ENCODE measurements around the gene SEPTIN10.

Gene SEPTIN10

DNA sequence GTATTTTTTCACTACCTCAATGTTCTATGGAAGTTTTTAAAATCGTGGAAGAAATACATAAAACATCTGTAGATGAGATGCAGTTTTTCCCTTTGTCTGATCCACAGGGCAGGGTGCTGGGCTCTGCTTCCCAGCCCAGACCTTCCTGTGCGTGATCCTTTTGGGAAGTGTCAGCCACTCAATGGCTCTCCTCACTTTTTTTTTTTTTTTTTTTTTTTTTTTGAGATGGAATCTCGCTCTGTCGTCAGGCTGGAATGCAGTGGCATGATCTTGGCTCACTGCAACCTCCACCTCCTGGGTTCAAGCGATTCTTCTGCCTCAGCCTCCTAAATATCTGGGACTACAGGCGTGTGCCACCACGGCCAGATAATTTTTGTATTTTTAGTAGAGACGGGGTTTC, 33.2 kb upstream of the SEPTIN10 start (continued):
- TF ChIP-seq ZNF155 (tag by site-specific recombination; IDR thresholded peaks at IDR 0.05) = no peak
- no peak for TF ChIP-seq ZFP3 (tag by site-specific recombination; IDR thresholded peaks at IDR 0.05; ENCODE audit: low read depth)
- no peak for TF ChIP-seq ZNF747 (tag by site-specific recombination; IDR thresholded peaks at IDR 0.05)
- TF ChIP-seq, protein P1, sequence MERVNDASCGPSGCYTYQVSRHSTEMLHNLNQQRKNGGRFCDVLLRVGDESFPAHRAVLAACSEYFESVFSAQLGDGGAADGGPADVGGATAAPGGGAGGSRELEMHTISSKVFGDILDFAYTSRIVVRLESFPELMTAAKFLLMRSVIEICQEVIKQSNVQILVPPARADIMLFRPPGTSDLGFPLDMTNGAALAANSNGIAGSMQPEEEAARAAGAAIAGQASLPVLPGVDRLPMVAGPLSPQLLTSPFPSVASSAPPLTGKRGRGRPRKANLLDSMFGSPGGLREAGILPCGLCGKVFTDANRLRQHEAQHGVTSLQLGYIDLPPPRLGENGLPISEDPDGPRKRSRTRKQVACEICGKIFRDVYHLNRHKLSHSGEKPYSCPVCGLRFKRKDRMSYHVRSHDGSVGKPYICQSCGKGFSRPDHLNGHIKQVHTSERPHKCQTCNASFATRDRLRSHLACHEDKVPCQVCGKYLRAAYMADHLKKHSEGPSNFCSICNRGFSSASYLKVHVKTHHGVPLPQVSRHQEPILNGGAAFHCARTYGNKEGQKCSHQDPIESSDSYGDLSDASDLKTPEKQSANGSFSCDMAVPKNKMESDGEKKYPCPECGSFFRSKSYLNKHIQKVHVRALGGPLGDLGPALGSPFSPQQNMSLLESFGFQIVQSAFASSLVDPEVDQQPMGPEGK (tag by site-specific recombination; IDR thresholded peaks at IDR 0.05) = no peak
- TF ChIP-seq, protein P2, sequence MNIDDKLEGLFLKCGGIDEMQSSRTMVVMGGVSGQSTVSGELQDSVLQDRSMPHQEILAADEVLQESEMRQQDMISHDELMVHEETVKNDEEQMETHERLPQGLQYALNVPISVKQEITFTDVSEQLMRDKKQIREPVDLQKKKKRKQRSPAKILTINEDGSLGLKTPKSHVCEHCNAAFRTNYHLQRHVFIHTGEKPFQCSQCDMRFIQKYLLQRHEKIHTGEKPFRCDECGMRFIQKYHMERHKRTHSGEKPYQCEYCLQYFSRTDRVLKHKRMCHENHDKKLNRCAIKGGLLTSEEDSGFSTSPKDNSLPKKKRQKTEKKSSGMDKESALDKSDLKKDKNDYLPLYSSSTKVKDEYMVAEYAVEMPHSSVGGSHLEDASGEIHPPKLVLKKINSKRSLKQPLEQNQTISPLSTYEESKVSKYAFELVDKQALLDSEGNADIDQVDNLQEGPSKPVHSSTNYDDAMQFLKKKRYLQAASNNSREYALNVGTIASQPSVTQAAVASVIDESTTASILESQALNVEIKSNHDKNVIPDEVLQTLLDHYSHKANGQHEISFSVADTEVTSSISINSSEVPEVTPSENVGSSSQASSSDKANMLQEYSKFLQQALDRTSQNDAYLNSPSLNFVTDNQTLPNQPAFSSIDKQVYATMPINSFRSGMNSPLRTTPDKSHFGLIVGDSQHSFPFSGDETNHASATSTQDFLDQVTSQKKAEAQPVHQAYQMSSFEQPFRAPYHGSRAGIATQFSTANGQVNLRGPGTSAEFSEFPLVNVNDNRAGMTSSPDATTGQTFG (tag by site-specific recombination; IDR thresholded peaks at IDR 0.05; ENCODE audit: borderline replicate concordance) = no peak
- TF ChIP-seq ZXDB (tag by site-specific recombination; IDR thresholded peaks at IDR 0.05) = no peak
- TF ChIP-seq KLF8 (tag by site-specific recombination; IDR thresholded peaks at IDR 0.05) = no peak

DNA sequence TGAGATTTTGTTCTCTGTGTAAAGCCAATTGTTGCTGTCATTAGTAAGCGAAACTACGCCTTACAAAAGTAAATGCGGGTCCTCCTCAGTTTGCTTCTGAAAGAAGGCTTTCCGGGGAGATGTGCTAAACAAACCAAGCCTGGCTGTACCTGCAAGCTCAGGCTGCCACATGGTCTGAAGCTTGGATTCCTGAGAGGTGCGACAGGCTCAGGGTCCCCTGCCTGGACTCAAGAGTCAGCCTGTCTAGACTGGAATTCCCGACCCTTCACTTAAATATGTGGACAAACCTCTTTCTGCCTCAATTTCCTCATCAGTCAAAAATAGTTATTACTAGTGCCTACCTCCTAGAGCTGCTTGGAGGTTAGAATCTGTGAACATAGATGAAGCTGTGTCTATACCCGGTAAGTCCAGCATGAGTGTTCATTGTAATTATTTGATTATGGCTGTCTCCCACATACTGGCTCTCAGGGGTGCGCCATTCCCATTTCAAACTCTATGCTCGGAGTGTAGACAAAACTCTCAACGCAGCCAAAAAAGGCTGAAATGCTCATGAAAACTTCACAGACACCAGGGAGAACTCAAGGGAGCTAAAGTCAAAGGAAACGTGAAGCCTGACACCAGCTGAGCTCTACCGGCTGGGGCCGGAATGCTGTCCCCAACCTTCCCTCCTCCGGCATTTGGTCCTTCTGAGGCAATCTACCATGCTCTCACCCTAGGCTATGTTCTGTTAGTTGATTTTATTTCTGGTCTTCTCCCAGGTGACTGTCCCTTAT, 31.8 kb upstream of the SEPTIN10 start:
- Histone ChIP-seq H3K4me3 (ENCODE audit: low read depth, low read length) (no peak overlapping the region), H3K27ac (ENCODE audit: extremely low read depth, low read depth, low read length) (no peak overlapping the region), H3K4me1 (ENCODE audit: control insufficient read depth, insufficient read depth, low read length) (no peaks in the 10 kb centered on the region), H3K36me3 (ENCODE audit: control insufficient read depth in 2 of 2, insufficient read depth in 1 of 2, low read length in 2 of 2) (no peaks in the 10 kb centered on the region), H3K9me3 (ENCODE audit: control insufficient read depth, insufficient read depth, low read depth, low read length) (no peaks in the 10 kb centered on the region)
- TF ChIP-seq ZNF473 (tag by site-specific recombination; IDR thresholded peaks at IDR 0.05) (no peak), ZNF76 (tag by site-specific recombination; IDR thresholded peaks at IDR 0.05; ENCODE audit: borderline replicate concordance, low read depth) (no peak), ZNF416 (tag by site-specific recombination; IDR thresholded peaks at IDR 0.05) (no peak), GLIS2 (tag by site-specific recombination; IDR thresholded peaks at IDR 0.05) (no peak), ZNF239 (tag by site-specific recombination; IDR thresholded peaks at IDR 0.05) (no peak), ZNF610 (tag by site-specific recombination; IDR thresholded peaks at IDR 0.05; ENCODE audit: borderline replicate concordance) (no peak), ZNF707 (tag by site-specific recombination; IDR thresholded peaks at IDR 0.05) (no peak)
- TF ChIP-seq, protein P3, sequence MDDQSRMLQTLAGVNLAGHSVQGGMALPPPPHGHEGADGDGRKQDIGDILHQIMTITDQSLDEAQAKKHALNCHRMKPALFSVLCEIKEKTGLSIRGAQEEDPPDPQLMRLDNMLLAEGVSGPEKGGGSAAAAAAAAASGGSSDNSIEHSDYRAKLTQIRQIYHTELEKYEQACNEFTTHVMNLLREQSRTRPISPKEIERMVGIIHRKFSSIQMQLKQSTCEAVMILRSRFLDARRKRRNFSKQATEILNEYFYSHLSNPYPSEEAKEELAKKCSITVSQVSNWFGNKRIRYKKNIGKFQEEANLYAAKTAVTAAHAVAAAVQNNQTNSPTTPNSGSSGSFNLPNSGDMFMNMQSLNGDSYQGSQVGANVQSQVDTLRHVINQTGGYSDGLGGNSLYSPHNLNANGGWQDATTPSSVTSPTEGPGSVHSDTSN (CRISPR knock-in tag; IDR thresholded peaks at IDR 0.05) = no peak
- TF ChIP-seq, protein P4, sequence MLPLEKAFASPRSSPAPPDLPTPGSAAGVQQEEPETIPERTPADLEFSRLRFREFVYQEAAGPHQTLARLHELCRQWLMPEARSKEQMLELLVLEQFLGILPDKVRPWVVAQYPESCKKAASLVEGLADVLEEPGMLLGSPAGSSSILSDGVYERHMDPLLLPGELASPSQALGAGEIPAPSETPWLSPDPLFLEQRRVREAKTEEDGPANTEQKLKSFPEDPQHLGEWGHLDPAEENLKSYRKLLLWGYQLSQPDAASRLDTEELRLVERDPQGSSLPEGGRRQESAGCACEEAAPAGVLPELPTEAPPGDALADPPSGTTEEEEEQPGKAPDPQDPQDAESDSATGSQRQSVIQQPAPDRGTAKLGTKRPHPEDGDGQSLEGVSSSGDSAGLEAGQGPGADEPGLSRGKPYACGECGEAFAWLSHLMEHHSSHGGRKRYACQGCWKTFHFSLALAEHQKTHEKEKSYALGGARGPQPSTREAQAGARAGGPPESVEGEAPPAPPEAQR (tag by site-specific recombination; IDR thresholded peaks at IDR 0.05) = no peak
- POLR2A ChIA-PET = no interaction called here
- CTCF ChIA-PET = no interaction called here
